Frontal cortex (tissue), 4 donors: Measurements from ENCODE around the gene WIZ. TPM values are rescaled to one million over a fixed set of nuclear protein-coding genes. Genes with fewer than 3 reads are reported as not detected.

Experiments
- DNase-seq, 2 donors: peaks; one replicate each; pipeline ENCODE4 v3.0.0; 2012; ENCODE audit warnings: low spot score in 2 of 2
- FAIRE-seq: peaks from 2 replicates; lab custom pipeline; 2012; peaks lifted over from hg19 to GRCh38; lab: Jason Lieb, UNC
- total RNA-seq: library from RNA; depleted of rRNA; stranded (reverse); fragments of >200 nt; gene quantifications from one replicate; pipeline ENCODE4 v1.2.3, GENCODE V29; 2014
- donor health status: control.
- donor health status: control.
- donor health status: control.

Gene WIZ
- total RNA-seq, 1 donor from 2014 or later = 10.6 TPM

- FAIRE-seq (no peak), DNase-seq (no peak)
Observed at GRCh38 chr19:15431396-15432017, 18.2 kb downstream of the WIZ start.

- no peak for DNase-seq
Observed at GRCh38 chr19:15430526-15431120, 19.1 kb downstream of the WIZ start.

GRCh38 chr19:15429825-15430467 is 19.8 kb downstream of the WIZ start:
- FAIRE-seq (no peak), DNase-seq (no peak)

More at GRCh38 chr19:15430526-15431120, 19.1 kb downstream of the WIZ start:
- FAIRE-seq = no peak

- FAIRE-seq (no peak), DNase-seq (no peak)
Observed at GRCh38 chr19:15428956-15429824, 20.6 kb downstream of the WIZ start.

- FAIRE-seq (no peak), DNase-seq (no peak)
Observed at GRCh38 chr19:15427991-15428471, 21.7 kb downstream of the WIZ start.

- DNase-seq (no peak), FAIRE-seq (no peak)
Observed at GRCh38 chr19:15427350-15427700, 22.4 kb downstream of the WIZ start.

- FAIRE-seq (no peak), DNase-seq (no peak)
Observed at GRCh38 chr19:15426485-15427349, 23.0 kb downstream of the WIZ start.

GRCh38 chr19:15425321-15425950 is 24.3 kb downstream of the WIZ start:
- DNase-seq = no peak
- no peak for FAIRE-seq

GRCh38 chr19:15424692-15425272 is 25.0 kb downstream of the WIZ start:
- FAIRE-seq (no peak), DNase-seq (no peak)

GRCh38 chr19:15424121-15424520 is 25.6 kb downstream of the WIZ start:
- no peak for DNase-seq
- FAIRE-seq = no peak

GRCh38 chr19:15423130-15423529 is 26.6 kb downstream of the WIZ start:
- DNase-seq (no peak), FAIRE-seq (no peak)

- DNase-seq (no peak), FAIRE-seq (no peak)
Observed at GRCh38 chr19:15422296-15423075, 27.3 kb downstream of the WIZ start.

GRCh38 chr19:15421721-15422260 is 28.0 kb downstream of the WIZ start:
- FAIRE-seq (peak; percentile 24), DNase-seq (peak; percentile 56 to 82)

- FAIRE-seq (no peak), DNase-seq (no peak)
Observed at GRCh38 chr19:15421136-15421695, 28.5 kb downstream of the WIZ start.

GRCh38 chr19:15419413-15420025 is 30.2 kb downstream of the WIZ start:
- no peak for DNase-seq
- no peak for FAIRE-seq

GRCh38 chr19:15418579-15419412 is 31.0 kb downstream of the WIZ start, which contains the start of gene AKAP8L:
Gene AKAP8L (minus strand): TSS chr19:15418988. CDS start chr19:15418923, 65 bp downstream.
- FAIRE-seq (peak; percentile 95), DNase-seq (peak; percentile 97 to 98)
